ENCODE results near the gene ITGBL1. TPM values are rescaled to one million over a fixed set of nuclear protein-coding genes. Genes with fewer than 3 reads are reported as not detected.

The ITGBL1 gene
- total RNA-seq, 1 experiment from 2014 or later: not detected

DNA sequence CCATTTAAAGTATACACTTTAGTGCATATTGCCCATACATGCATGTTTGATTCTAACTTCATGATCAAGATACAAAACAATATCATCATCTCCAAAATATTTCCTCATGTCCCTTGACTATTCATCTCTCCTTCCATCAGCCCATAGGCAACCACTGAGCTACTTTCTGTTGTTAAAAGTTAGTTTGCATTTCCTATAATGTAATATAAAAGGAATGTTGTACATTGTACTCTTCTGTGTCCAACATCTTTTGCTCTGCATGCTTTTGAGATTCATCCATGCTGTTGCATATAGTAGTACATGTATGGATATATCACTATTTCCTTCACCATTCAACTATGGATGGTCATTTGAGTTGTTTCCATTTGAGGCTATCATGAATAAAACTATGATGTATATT, 74.7 kb downstream of the ITGBL1 start:
- no peak overlapping the region for H3K27ac Mint-ChIP-seq (ENCODE audit: unreplicated experiment)
- no peak for TF ChIP-seq CTCF (IDR thresholded peaks at IDR 0.05; ENCODE audit: unreplicated experiment)
- no peaks in the 10 kb centered on the region for H3K27me3 Mint-ChIP-seq (ENCODE audit: unreplicated experiment)
- H3K4me3 Mint-ChIP-seq (ENCODE audit: low read depth, unreplicated experiment): no peak overlapping the region
- no peak for DNase-seq
- intact Hi-C loops (cut with micrococcal nuclease; ENCODE audit: unreplicated experiment): no loop called here
- no peaks in the 10 kb centered on the region for H3K4me1 Mint-ChIP-seq (ENCODE audit: low read depth, unreplicated experiment)
- H3K9me3 Mint-ChIP-seq (ENCODE audit: low read depth, unreplicated experiment): no peaks in the 10 kb centered on the region
- BruUV-seq (replicated peaks): no TSS peak
- no peaks in the 10 kb centered on the region for H3K36me3 Mint-ChIP-seq (ENCODE audit: insufficient read depth, unreplicated experiment)
- CTCF ChIA-PET: no interaction called here

- no peaks in the 10 kb centered on the region for H3K4me1 Mint-ChIP-seq (ENCODE audit: low read depth, unreplicated experiment)
- no peak for TF ChIP-seq CTCF (IDR thresholded peaks at IDR 0.05; ENCODE audit: unreplicated experiment)
- no peaks in the 10 kb centered on the region for H3K36me3 Mint-ChIP-seq (ENCODE audit: insufficient read depth, unreplicated experiment)
- CTCF ChIA-PET: no interaction called here
- no peak for DNase-seq
- H3K9me3 Mint-ChIP-seq (ENCODE audit: low read depth, unreplicated experiment): no peaks in the 10 kb centered on the region
- no TSS peak for BruUV-seq (replicated peaks)
- H3K4me3 Mint-ChIP-seq (ENCODE audit: low read depth, unreplicated experiment): no peak overlapping the region
- H3K27ac Mint-ChIP-seq (ENCODE audit: unreplicated experiment): no peak overlapping the region
- H3K27me3 Mint-ChIP-seq (ENCODE audit: unreplicated experiment): no peaks in the 10 kb centered on the region
- intact Hi-C loops (cut with micrococcal nuclease; ENCODE audit: unreplicated experiment): no loop called here
Measured at GRCh38 chr13:101529422-101529821, 76.9 kb downstream of the ITGBL1 start.

GRCh38 chr13:101530293-101530692, 77.8 kb downstream of the ITGBL1 start:
- H3K9me3 Mint-ChIP-seq (ENCODE audit: low read depth, unreplicated experiment): no peaks in the 10 kb centered on the region
- H3K36me3 Mint-ChIP-seq (ENCODE audit: insufficient read depth, unreplicated experiment): no peaks in the 10 kb centered on the region
- no peak for TF ChIP-seq CTCF (IDR thresholded peaks at IDR 0.05; ENCODE audit: unreplicated experiment)
- H3K27me3 Mint-ChIP-seq (ENCODE audit: unreplicated experiment): no peaks in the 10 kb centered on the region
- CTCF ChIA-PET: no interaction called here
- intact Hi-C loops (cut with micrococcal nuclease; ENCODE audit: unreplicated experiment): no loop called here
- H3K27ac Mint-ChIP-seq (ENCODE audit: unreplicated experiment): no peak overlapping the region
- H3K4me1 Mint-ChIP-seq (ENCODE audit: low read depth, unreplicated experiment): no peaks in the 10 kb centered on the region
- no peak for DNase-seq
- no peak overlapping the region for H3K4me3 Mint-ChIP-seq (ENCODE audit: low read depth, unreplicated experiment)
- no TSS peak for BruUV-seq (replicated peaks)

GRCh38 chr13:101535192-101535746, 82.8 kb downstream of the ITGBL1 start:
- H3K4me3 Mint-ChIP-seq (ENCODE audit: low read depth, unreplicated experiment): no peak overlapping the region
- no TSS peak for BruUV-seq (replicated peaks)
- no peaks in the 10 kb centered on the region for H3K27me3 Mint-ChIP-seq (ENCODE audit: unreplicated experiment)
- intact Hi-C loops (cut with micrococcal nuclease; ENCODE audit: unreplicated experiment): no loop called here
- no peaks in the 10 kb centered on the region for H3K4me1 Mint-ChIP-seq (ENCODE audit: low read depth, unreplicated experiment)
- H3K36me3 Mint-ChIP-seq (ENCODE audit: insufficient read depth, unreplicated experiment): no peaks in the 10 kb centered on the region
- CTCF ChIA-PET: no interaction called here
- TF ChIP-seq CTCF (IDR thresholded peaks at IDR 0.05; ENCODE audit: unreplicated experiment): no peak
- no peaks in the 10 kb centered on the region for H3K9me3 Mint-ChIP-seq (ENCODE audit: low read depth, unreplicated experiment)
- no peak overlapping the region for H3K27ac Mint-ChIP-seq (ENCODE audit: unreplicated experiment)
- DNase-seq: no peak

Measured in Calu3 (cell line).